Spleen (tissue), 7 donors: ENCODE results near the gene TYR.

Experiments used
- CTCF ChIP-seq, 11 experiments: fragments of 200-600 bp in 7 of 11; fragments of 450-650 bp in 4 of 11; sonication (generic) in 4 of 11; IDR thresholded peaks in 8 of 11; conservative IDR thresholded peaks in 3 of 11; 1 replicate in 7 of 11; 2 replicates in 4 of 11; pipeline versions ENCODE4 v1.4.0 to v1.8.0; 2016 to 2021; ENCODE audit warnings: antibody characterized with exemption in 11 of 11, inconsistent platforms in 4 of 11, mild to moderate bottlenecking in 1 of 11
- POLR2AphosphoS5 ChIP-seq, 3 donors: sonication (generic); formaldehyde crosslinking; IDR thresholded peaks; one replicate each; pipeline ENCODE4 v1.5.1; 2017; ENCODE audit warnings: antibody characterized with exemption in 3 of 3
- donor health status: DM: no; HTN: no; CAD: no; lungs with moderate emphysema.
- donor health status: DM: no; HTN: no; CAD: no.
- donor health status: DM: no; HTN: no; CAD: no.

- TF ChIP-seq CTCF (IDR thresholded peaks at IDR 0.05 in 8 of 11, conservative IDR thresholded peaks at IDR 0.05 in 3 of 11) (no peak), POLR2AphosphoS5 (IDR thresholded peaks at IDR 0.05) (no peak)
Observed at GRCh38 chr11:89182773-89183518, 5.3 kb downstream of the TYR start.
